H1 (cell line): Measurements from ENCODE around the gene PPA1. TPM values are rescaled to one million over a fixed set of nuclear protein-coding genes. Genes with fewer than 3 reads are reported as not detected.

Experiments used
- KDM1A ChIP-seq: fragments of 200-600, 300-600 bp; sonication (generic); IDR thresholded peaks from 2 replicates; pipeline ENCODE4 v1.7.1; 2016; ENCODE audit warnings: mild to moderate bottlenecking, low read length, borderline replicate concordance
- SRF ChIP-seq: IDR thresholded peaks from 2 replicates; pipeline ENCODE4 v1.6.1; 2011; ENCODE audit warnings: mild to moderate bottlenecking, low read depth, low read length, moderate library complexity
- polyA plus RNA-seq, 7 experiments: library from polyadenylated mRNA; depleted of rRNA in 3 of 7; stranded (reverse) in 5 of 7; unstranded in 2 of 7; fragments of >200 nt in 5 of 7; fragments of 200-250 nt in 2 of 7; gene quantifications; 1 replicate in 5 of 7; 2 replicates in 1 of 7; 4 replicates in 1 of 7; pipeline versions ENCODE4 v1.2.1 to v1.2.3, GENCODE V29; 2011 to 2013; ENCODE audit warnings: missing spikeins in 2 of 7, mixed read lengths in 2 of 7
- total RNA-seq: library from RNA; stranded (reverse); fragmentation: NEBNext Ultra II Directional; extraction: Animal tissue kit (Norgen Biotek cat#: 25700); gene quantifications from 2 replicates; pipeline ENCODE4 v1.2.1, GENCODE V29; 2021

Gene PPA1
- total and polyA plus RNA-seq, 2 of the 8 experiments (the other 6 are each of a cell fraction or from before 2014, with no cell fraction given) = 77.0 to 191 TPM

GRCh38 chr10:70247360-70247759, 14.1 kb upstream of the PPA1 start (continued):
- TF ChIP-seq SRF (no peak), KDM1A (no peak)
